Natural killer cell treated with Interleukin-12 subunit alpha and Interleukin-12 subunit beta and Interleukin-15 and Interleukin-18, amount 100 ng/mL, for 72 hours (primary cell): ENCODE results near the gene PKD1L1. TPM values are rescaled to one million over a fixed set of nuclear protein-coding genes. Genes with fewer than 3 reads are reported as not detected.
A peak's percentile ranks its signal among the peaks of the same experiment; 100 is the strongest.

ENCODE experiments used
- ATAC-seq, 2 donors: fragments of 150-1000 bp; cut with Tn5 transposase in 1 of 2; sonication (Bioruptor Pico), chemical (Tn5 transposase) in 1 of 2; 2 replicates each; pipeline ENCODE4 v1.10.0; 2021
- DNase-seq: peaks from one replicate; pipeline ENCODE4 v3.0.0; 2022; ENCODE audit warnings: low spot score
- H3K27ac Mint-ChIP-seq, 2 donors: 1 replicate in 1 of 2; 2 replicates in 1 of 2; pipeline ENCODE4 v1.8.0; 2022; ENCODE audit warnings: mixed read lengths in 2 of 2, mild to moderate bottlenecking in 1 of 2, moderate library complexity in 1 of 2
- H3K27me3 Mint-ChIP-seq, 2 donors: 1 replicate in 1 of 2; 2 replicates in 1 of 2; pipeline ENCODE4 v1.8.0; 2022; ENCODE audit warnings: mixed read lengths in 2 of 2
- H3K36me3 Mint-ChIP-seq: one replicate; pipeline ENCODE4 v1.8.0; 2022; ENCODE audit warnings: mixed read lengths
- H3K4me1 Mint-ChIP-seq, 2 donors: 1 replicate in 1 of 2; 2 replicates in 1 of 2; pipeline ENCODE4 v1.8.0; 2022; ENCODE audit warnings: low read depth in 2 of 2, mixed read lengths in 2 of 2, mild to moderate bottlenecking in 1 of 2
- H3K4me3 Mint-ChIP-seq: one replicate; pipeline ENCODE4 v1.8.0; 2022; ENCODE audit warnings: mixed read lengths
- H3K9me3 Mint-ChIP-seq: 2 replicates; pipeline ENCODE4 v1.8.0; 2022; ENCODE audit warnings: mixed read lengths
- total RNA-seq, 2 donors: library from RNA; stranded (reverse); gene quantifications; one replicate each; pipeline ENCODE4 v1.2.3, GENCODE V29; 2022

PKD1L1 gene
- total RNA-seq, 2 donors from 2014 or later: 0.28 to 0.31 TPM

GRCh38 chr7:47832105-47832715, 116.1 kb downstream of the PKD1L1 start:
- Mint-ChIP-seq H3K27ac (no peak overlapping the region), H3K4me3 (no peak overlapping the region), H3K36me3 (no peaks in the 10 kb centered on the region), H3K4me1 (peaks cover 7 to 17% of the 10 kb centered on the region in 2 donors), H3K27me3 (peaks cover 0 to 6% of the 10 kb centered on the region in 2 donors), H3K9me3 (no peaks in the 10 kb centered on the region)
- no peak for ATAC-seq
- DNase-seq: no peak

- no peak overlapping the region for H3K4me3 Mint-ChIP-seq
Observed at GRCh38 chr7:47830015-47830414, 118.3 kb downstream of the PKD1L1 start.

GRCh38 chr7:47827871-47828270, 120.4 kb downstream of the PKD1L1 start:
- Mint-ChIP-seq H3K9me3 (no peaks in the 10 kb centered on the region), H3K27ac (no peak overlapping the region), H3K4me1 (peaks cover 3 to 6% of the 10 kb centered on the region in 2 donors), H3K4me3 (no peak overlapping the region), H3K27me3 (peaks cover 11 to 14% of the 10 kb centered on the region in 2 donors), H3K36me3 (no peaks in the 10 kb centered on the region)
- no peak for DNase-seq
- no peak for ATAC-seq

More at GRCh38 chr7:47830015-47830414, 118.3 kb downstream of the PKD1L1 start:
- H3K27me3 Mint-ChIP-seq: peaks cover 6 to 11% of the 10 kb centered on the region in 2 donors
- H3K36me3 Mint-ChIP-seq: no peaks in the 10 kb centered on the region
- H3K27ac Mint-ChIP-seq: no peak overlapping the region
- DNase-seq: no peak
- ATAC-seq: no peak
- H3K4me1 Mint-ChIP-seq: peaks cover 7 to 17% of the 10 kb centered on the region in 2 donors
- H3K9me3 Mint-ChIP-seq: no peaks in the 10 kb centered on the region

- Mint-ChIP-seq H3K9me3 (no peaks in the 10 kb centered on the region), H3K36me3 (no peaks in the 10 kb centered on the region), H3K27me3 (peaks cover 11 to 14% of the 10 kb centered on the region in 2 donors), H3K4me1 (peaks cover 0 to 2% of the 10 kb centered on the region in 2 donors), H3K4me3 (no peak overlapping the region), H3K27ac (no peak overlapping the region)
- DNase-seq: no peak
- peak in 1 of 2 donors; percentile 35 for ATAC-seq
Observed at GRCh38 chr7:47827351-47827756, 120.9 kb downstream of the PKD1L1 start.

- H3K4me3 Mint-ChIP-seq: no peak overlapping the region
- no peaks in the 10 kb centered on the region for H3K36me3 Mint-ChIP-seq
- no peak overlapping the region for H3K27ac Mint-ChIP-seq
Observed at GRCh38 chr7:47826754-47827153, 121.5 kb downstream of the PKD1L1 start.

GRCh38 chr7:47819607-47819920, 128.7 kb downstream of the PKD1L1 start:
- no peaks in the 10 kb centered on the region for H3K9me3 Mint-ChIP-seq
- ATAC-seq: no peak
- H3K4me1 Mint-ChIP-seq: no peaks in the 10 kb centered on the region
- H3K36me3 Mint-ChIP-seq: no peaks in the 10 kb centered on the region
- no peak for DNase-seq
- H3K27ac Mint-ChIP-seq: no peak overlapping the region
- H3K4me3 Mint-ChIP-seq: no peak overlapping the region
- peaks cover 3 to 10% of the 10 kb centered on the region in 2 donors for H3K27me3 Mint-ChIP-seq

More at GRCh38 chr7:47826754-47827153, 121.5 kb downstream of the PKD1L1 start:
- DNase-seq (no peak), ATAC-seq (no peak)
- Mint-ChIP-seq H3K27me3 (peaks cover 11 to 14% of the 10 kb centered on the region in 2 donors), H3K4me1 (no peaks in the 10 kb centered on the region), H3K9me3 (no peaks in the 10 kb centered on the region)

- H3K4me3 Mint-ChIP-seq: no peak overlapping the region
- ATAC-seq: no peak
- H3K9me3 Mint-ChIP-seq: no peaks in the 10 kb centered on the region
- H3K27me3 Mint-ChIP-seq: peaks cover 3 to 6% of the 10 kb centered on the region in 2 donors
- no peaks in the 10 kb centered on the region for H3K4me1 Mint-ChIP-seq
- H3K27ac Mint-ChIP-seq: no peak overlapping the region
- DNase-seq: no peak
- no peaks in the 10 kb centered on the region for H3K36me3 Mint-ChIP-seq
Observed at GRCh38 chr7:47818796-47819606, 129.3 kb downstream of the PKD1L1 start.

- no peak overlapping the region for H3K27ac Mint-ChIP-seq
- H3K4me3 Mint-ChIP-seq: no peak overlapping the region
- no peak for DNase-seq
- H3K4me1 Mint-ChIP-seq: no peaks in the 10 kb centered on the region
- ATAC-seq: no peak
- no peaks in the 10 kb centered on the region for H3K9me3 Mint-ChIP-seq
- H3K36me3 Mint-ChIP-seq: no peaks in the 10 kb centered on the region
- peaks cover 3 to 6% of the 10 kb centered on the region in 2 donors for H3K27me3 Mint-ChIP-seq
Observed at GRCh38 chr7:47817917-47818316, 130.3 kb downstream of the PKD1L1 start.

- DNase-seq (no peak), ATAC-seq (no peak)
- no peaks in the 10 kb centered on the region for H3K9me3 Mint-ChIP-seq
- H3K36me3 Mint-ChIP-seq: no peaks in the 10 kb centered on the region
- no peak overlapping the region for H3K4me3 Mint-ChIP-seq
- peaks cover 3 to 6% of the 10 kb centered on the region in 2 donors for H3K27me3 Mint-ChIP-seq
- H3K4me1 Mint-ChIP-seq: no peaks in the 10 kb centered on the region
- no peak overlapping the region for H3K27ac Mint-ChIP-seq
Observed at GRCh38 chr7:47816647-47817046, 131.6 kb downstream of the PKD1L1 start.

- ATAC-seq (peak; percentile 30 to 36), DNase-seq (no peak)
- peaks cover 3 to 6% of the 10 kb centered on the region in 2 donors for H3K27me3 Mint-ChIP-seq
Observed at GRCh38 chr7:47815867-47816266, 132.4 kb downstream of the PKD1L1 start.

GRCh38 chr7:47814905-47815613, 133.2 kb downstream of the PKD1L1 start:
- DNase-seq (no peak), ATAC-seq (no peak)
- H3K4me1 Mint-ChIP-seq: no peaks in the 10 kb centered on the region
- H3K27ac Mint-ChIP-seq: no peak overlapping the region
- H3K27me3 Mint-ChIP-seq: peaks cover 3 to 6% of the 10 kb centered on the region in 2 donors
- no peaks in the 10 kb centered on the region for H3K36me3 Mint-ChIP-seq
- H3K9me3 Mint-ChIP-seq: no peaks in the 10 kb centered on the region
- H3K4me3 Mint-ChIP-seq: no peak overlapping the region

More at GRCh38 chr7:47815867-47816266, 132.4 kb downstream of the PKD1L1 start:
- Mint-ChIP-seq H3K9me3 (no peaks in the 10 kb centered on the region), H3K27ac (no peak overlapping the region), H3K36me3 (no peaks in the 10 kb centered on the region), H3K4me1 (no peaks in the 10 kb centered on the region), H3K4me3 (no peak overlapping the region)

- DNase-seq (no peak), ATAC-seq (no peak)
- Mint-ChIP-seq H3K27me3 (peaks cover 3 to 6% of the 10 kb centered on the region in 2 donors), H3K36me3 (no peaks in the 10 kb centered on the region), H3K4me3 (no peak overlapping the region), H3K4me1 (no peaks in the 10 kb centered on the region), H3K9me3 (no peaks in the 10 kb centered on the region), H3K27ac (no peak overlapping the region)
Observed at GRCh38 chr7:47813620-47814260, 134.5 kb downstream of the PKD1L1 start.

- H3K4me1 Mint-ChIP-seq: no peaks in the 10 kb centered on the region
- no peaks in the 10 kb centered on the region for H3K9me3 Mint-ChIP-seq
- H3K27me3 Mint-ChIP-seq: peaks cover 0 to 6% of the 10 kb centered on the region in 2 donors
- H3K36me3 Mint-ChIP-seq: no peaks in the 10 kb centered on the region
- H3K27ac Mint-ChIP-seq: no peak overlapping the region
- no peak overlapping the region for H3K4me3 Mint-ChIP-seq
- ATAC-seq (no peak), DNase-seq (no peak)
Observed at GRCh38 chr7:47812429-47813136, 135.7 kb downstream of the PKD1L1 start.
